ENCODE results near the gene ADGRE2.

GRCh38 chr19:14782626-14783409 is 4.5 kb upstream of the ADGRE2 start:
- no peak for TF ChIP-seq CTCF (conservative IDR thresholded peaks at IDR 0.05; ENCODE audit: low read length)
- TF ChIP-seq EZH2phosphoT487 (IDR thresholded peaks at IDR 0.05; ENCODE audit: borderline replicate concordance, low read depth, low read length) = no peak

All from OCI-LY7 (cell line).